ENCODE results near the gene P2RY6.

Gene P2RY6

DNA sequence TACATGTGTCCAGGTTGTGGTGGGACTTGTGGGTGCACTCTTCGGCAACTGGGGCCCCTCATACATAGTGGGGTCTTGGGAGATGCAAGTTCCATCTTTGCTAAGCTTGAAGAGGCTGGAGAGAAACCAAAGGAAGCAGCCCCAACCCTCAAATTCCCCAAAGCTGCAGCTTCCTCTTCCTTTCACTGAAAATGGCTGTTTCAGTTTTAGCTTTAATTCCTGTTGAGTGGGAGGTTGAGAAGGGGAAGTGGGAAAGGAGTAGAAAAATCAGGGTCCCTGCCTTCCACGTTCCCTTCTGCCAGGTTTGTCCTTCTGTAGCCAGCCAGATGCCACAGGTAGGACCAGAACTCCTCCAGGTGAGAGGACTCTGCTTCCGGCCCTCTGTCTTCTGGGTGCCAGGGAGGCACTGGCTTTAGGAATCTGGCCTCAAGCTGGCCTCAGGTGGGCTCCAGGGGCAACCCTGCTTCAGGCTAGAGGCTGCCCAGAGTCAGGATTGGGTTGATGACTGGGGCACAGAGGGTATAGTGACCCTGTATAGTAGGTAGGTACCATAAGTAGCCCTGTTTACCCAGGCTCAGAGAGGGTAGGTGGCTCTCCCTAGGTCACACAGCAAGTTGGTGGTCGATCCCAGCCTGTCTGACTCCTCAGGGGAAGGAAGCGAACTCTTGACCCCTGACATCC is 16.2 kb downstream of the P2RY6 start:
- H3K4me1 ChIP-seq (ENCODE audit: insufficient read depth, low read length, poor library complexity, severe bottlenecking) = peaks cover 17% of the 10 kb centered on the region
- peak overlapping the region; percentile 10 for H3K4me2 ChIP-seq (ENCODE audit: low read depth, low read length, poor library complexity, severe bottlenecking)
- no peaks in the 10 kb centered on the region for H3F3A ChIP-seq (ENCODE audit: low read depth)
- TF ChIP-seq EZH2phosphoT487 (IDR thresholded peaks at IDR 0.05; ENCODE audit: borderline replicate concordance) = no peak
- TF ChIP-seq, protein P1, sequence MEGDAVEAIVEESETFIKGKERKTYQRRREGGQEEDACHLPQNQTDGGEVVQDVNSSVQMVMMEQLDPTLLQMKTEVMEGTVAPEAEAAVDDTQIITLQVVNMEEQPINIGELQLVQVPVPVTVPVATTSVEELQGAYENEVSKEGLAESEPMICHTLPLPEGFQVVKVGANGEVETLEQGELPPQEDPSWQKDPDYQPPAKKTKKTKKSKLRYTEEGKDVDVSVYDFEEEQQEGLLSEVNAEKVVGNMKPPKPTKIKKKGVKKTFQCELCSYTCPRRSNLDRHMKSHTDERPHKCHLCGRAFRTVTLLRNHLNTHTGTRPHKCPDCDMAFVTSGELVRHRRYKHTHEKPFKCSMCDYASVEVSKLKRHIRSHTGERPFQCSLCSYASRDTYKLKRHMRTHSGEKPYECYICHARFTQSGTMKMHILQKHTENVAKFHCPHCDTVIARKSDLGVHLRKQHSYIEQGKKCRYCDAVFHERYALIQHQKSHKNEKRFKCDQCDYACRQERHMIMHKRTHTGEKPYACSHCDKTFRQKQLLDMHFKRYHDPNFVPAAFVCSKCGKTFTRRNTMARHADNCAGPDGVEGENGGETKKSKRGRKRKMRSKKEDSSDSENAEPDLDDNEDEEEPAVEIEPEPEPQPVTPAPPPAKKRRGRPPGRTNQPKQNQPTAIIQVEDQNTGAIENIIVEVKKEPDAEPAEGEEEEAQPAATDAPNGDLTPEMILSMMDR (conservative IDR thresholded peaks at IDR 0.05; ENCODE audit: low read length) = no peak
- no peak overlapping the region for H3K9ac ChIP-seq (ENCODE audit: low read depth, low read length, poor library complexity, severe bottlenecking)
- H3K9me2 ChIP-seq (replicated peaks; ENCODE audit: low read depth, low read length) = no peaks in the 10 kb centered on the region
- H3K4me3 ChIP-seq (ENCODE audit: low read length, poor library complexity, severe bottlenecking) = no peak overlapping the region
- H3K36me3 ChIP-seq (ENCODE audit: insufficient read depth, low read length) = no peaks in the 10 kb centered on the region
- H3K9me3 ChIP-seq (ENCODE audit: insufficient read depth, low read depth, low read length) = no peaks in the 10 kb centered on the region
- H3K79me2 ChIP-seq (ENCODE audit: insufficient read depth, low read length) = no peaks in the 10 kb centered on the region
- no peaks in the 10 kb centered on the region for H3K27me3 ChIP-seq (ENCODE audit: insufficient read depth, low read length, poor library complexity, severe bottlenecking)
- peak overlapping the region; percentile 46 for H2AFZ ChIP-seq (ENCODE audit: low read length)
- H4K20me1 ChIP-seq (ENCODE audit: insufficient read depth, low read length, poor library complexity, severe bottlenecking) = no peaks in the 10 kb centered on the region

DNA sequence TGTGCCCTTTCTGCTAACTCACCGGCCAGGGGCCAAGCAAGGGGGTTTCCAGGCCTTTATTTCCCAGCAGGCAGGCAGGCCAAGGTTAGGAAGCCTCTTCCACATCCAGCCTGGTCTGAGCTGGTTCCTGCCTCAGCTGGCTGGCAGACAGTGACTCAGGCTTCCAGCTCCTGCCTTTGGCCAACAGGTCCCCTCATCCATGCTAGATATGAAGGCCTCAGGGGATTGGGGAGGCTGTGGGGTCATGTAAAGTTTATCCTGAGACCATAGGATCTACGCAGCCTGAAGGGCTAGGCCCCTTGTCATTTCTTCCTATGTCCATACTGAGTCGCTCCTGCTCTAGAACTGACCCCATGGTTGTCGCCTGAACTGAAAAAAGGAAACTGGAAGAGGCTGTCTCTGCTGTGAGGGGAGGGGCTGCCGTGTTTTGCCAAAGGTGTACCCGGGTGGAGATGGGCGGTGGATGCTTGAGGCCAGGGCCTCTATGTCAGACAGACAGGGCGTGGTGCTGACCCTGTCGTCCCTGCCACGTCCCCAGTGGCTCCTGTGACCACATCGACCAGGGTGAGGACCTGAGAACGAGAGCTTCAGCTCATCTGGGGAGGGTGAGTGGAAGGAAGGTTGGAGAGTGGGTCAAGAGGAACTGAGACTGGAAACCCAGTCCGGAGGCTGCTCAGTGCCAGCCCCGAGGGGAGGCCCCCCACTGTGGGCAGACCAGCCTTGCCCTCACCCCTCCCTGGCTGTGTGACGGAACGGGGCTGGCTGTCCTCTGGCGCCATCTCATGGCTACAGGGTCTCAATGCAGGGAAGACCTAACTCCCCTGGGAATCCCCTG is 17.0 kb downstream of the P2RY6 start:
- peaks cover 17% of the 10 kb centered on the region for H3K4me1 ChIP-seq (ENCODE audit: insufficient read depth, low read length, poor library complexity, severe bottlenecking)
- H3K27me3 ChIP-seq (ENCODE audit: insufficient read depth, low read length, poor library complexity, severe bottlenecking) = no peaks in the 10 kb centered on the region
- TF ChIP-seq, protein P1 (conservative IDR thresholded peaks at IDR 0.05; ENCODE audit: low read length) = peak; percentile 97
- no peak for TF ChIP-seq EZH2phosphoT487 (IDR thresholded peaks at IDR 0.05; ENCODE audit: borderline replicate concordance)
- H3K9me2 ChIP-seq (replicated peaks; ENCODE audit: low read depth, low read length) = no peaks in the 10 kb centered on the region
- no peaks in the 10 kb centered on the region for H3K9me3 ChIP-seq (ENCODE audit: insufficient read depth, low read depth, low read length)
- peak overlapping the region; percentile 3; the same call in 1 of the 2 replicates for H2AFZ ChIP-seq (ENCODE audit: low read length)
- H4K20me1 ChIP-seq (ENCODE audit: insufficient read depth, low read length, poor library complexity, severe bottlenecking) = no peaks in the 10 kb centered on the region
- no peaks in the 10 kb centered on the region for H3K79me2 ChIP-seq (ENCODE audit: insufficient read depth, low read length)
- H3F3A ChIP-seq (ENCODE audit: low read depth) = no peaks in the 10 kb centered on the region
- no peak overlapping the region for H3K4me3 ChIP-seq (ENCODE audit: low read length, poor library complexity, severe bottlenecking)
- peak overlapping the region; percentile 10 for H3K4me2 ChIP-seq (ENCODE audit: low read depth, low read length, poor library complexity, severe bottlenecking)
- H3K36me3 ChIP-seq (ENCODE audit: insufficient read depth, low read length) = no peaks in the 10 kb centered on the region
- H3K9ac ChIP-seq (ENCODE audit: low read depth, low read length, poor library complexity, severe bottlenecking) = no peak overlapping the region

DNA sequence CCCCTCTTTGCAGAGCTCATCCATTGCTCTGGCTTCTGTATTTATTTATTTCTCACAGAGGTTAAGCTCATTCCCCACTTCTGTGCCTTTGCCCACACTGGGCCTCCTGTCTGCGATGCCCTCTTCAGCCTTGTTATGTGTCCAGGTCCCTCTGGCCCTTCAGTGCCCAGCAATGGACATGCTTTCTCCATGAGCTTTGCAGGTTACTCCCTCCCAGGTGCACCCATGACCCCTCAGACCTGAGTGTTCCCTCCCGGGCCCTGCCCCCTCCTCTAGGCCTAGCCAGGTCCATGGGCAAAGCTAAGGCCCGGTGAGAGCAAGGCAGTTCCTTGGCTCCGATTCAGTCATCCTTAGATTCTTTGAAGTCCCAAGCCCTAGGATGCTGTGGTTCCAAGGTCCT is 18.4 kb downstream of the P2RY6 start:
- no peaks in the 10 kb centered on the region for H3K36me3 ChIP-seq (ENCODE audit: insufficient read depth, low read length)
- TF ChIP-seq, protein P1 (conservative IDR thresholded peaks at IDR 0.05; ENCODE audit: low read length) = no peak
- TF ChIP-seq EZH2phosphoT487 (IDR thresholded peaks at IDR 0.05; ENCODE audit: borderline replicate concordance) = no peak
- no peaks in the 10 kb centered on the region for H3K9me2 ChIP-seq (replicated peaks; ENCODE audit: low read depth, low read length)
- H3K27me3 ChIP-seq (ENCODE audit: insufficient read depth, low read length, poor library complexity, severe bottlenecking) = no peaks in the 10 kb centered on the region
- no peak overlapping the region for H3K4me3 ChIP-seq (ENCODE audit: low read length, poor library complexity, severe bottlenecking)
- no peak overlapping the region for H3K9ac ChIP-seq (ENCODE audit: low read depth, low read length, poor library complexity, severe bottlenecking)
- peaks cover 17% of the 10 kb centered on the region for H3K4me1 ChIP-seq (ENCODE audit: insufficient read depth, low read length, poor library complexity, severe bottlenecking)
- no peaks in the 10 kb centered on the region for H3K79me2 ChIP-seq (ENCODE audit: insufficient read depth, low read length)
- no peaks in the 10 kb centered on the region for H3F3A ChIP-seq (ENCODE audit: low read depth)
- no peak overlapping the region for H3K4me2 ChIP-seq (ENCODE audit: low read depth, low read length, poor library complexity, severe bottlenecking)
- H4K20me1 ChIP-seq (ENCODE audit: insufficient read depth, low read length, poor library complexity, severe bottlenecking) = no peaks in the 10 kb centered on the region
- H2AFZ ChIP-seq (ENCODE audit: low read length) = no peak overlapping the region
- H3K9me3 ChIP-seq (ENCODE audit: insufficient read depth, low read depth, low read length) = no peaks in the 10 kb centered on the region
